NK-92 treated with Interleukin-12 subunit alpha and Interleukin-12 subunit beta, amount 100 ng/mL, for 24 hours (cell line): ENCODE measurements around the gene WDPCP.
"Not testable (repeated sequence)": the region's sequence is repeated elsewhere in the genome, so short reads cannot be mapped to it uniquely, and the experiment has no call there.

Source experiments
- DNase-seq: peaks from one replicate; lab custom pipeline; 2025; lab: John Stamatoyannopoulos, UW

The WDPCP gene

DNA sequence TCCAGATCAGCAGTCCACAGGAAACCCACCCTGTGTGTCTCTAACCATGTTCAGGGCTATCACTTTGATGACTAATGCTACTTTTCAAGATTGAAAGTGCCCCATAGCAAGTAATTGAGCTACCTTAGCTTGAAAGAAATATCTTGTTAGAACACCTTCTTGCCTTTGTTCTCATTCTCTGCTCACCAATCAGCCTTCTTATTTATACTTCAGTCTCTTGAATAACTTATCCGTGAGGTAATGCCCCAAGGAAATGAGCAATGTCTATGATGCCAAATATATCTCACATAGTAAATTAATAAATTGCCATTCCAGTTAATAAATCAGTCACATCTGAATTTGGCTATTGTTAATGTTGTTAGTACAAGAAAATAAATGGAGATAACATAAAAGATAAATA lies 141.6 kb downstream of the WDPCP start:
- no peak for DNase-seq

DNA sequence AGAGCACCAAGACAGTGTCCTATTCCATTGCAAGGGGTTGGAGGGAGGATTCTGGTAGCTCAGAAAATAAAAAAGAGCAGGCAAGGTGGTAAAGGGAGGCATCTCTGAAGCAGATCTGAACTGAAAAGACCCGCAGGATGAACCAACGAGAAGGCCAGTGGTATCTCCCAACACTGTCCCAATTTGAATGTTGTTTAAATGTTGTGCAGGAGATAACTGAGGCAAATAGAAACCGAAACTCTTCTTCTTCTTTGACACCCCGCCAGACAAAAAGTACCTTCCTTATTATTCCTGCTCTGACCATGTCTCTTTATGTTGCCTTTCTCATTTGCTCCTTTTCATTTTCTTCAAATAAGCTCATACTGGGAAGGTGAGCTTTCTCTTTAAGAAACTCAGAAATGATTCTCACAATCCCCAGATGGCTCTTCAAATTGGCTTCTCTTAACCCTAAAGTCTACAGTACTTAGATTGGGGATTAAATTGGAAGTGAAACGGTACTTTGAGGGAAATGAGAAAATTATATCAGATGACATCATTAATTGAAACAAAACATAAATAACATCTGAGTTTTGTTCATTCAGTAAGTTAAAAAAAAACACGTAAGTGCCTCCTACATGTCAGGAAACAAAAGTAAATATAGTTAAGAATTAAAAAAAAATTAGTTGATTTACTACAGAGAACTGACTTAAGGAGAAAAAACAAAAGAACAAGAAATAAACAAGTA lies 143.6 kb downstream of the WDPCP start:
- DNase-seq = no peak

DNA sequence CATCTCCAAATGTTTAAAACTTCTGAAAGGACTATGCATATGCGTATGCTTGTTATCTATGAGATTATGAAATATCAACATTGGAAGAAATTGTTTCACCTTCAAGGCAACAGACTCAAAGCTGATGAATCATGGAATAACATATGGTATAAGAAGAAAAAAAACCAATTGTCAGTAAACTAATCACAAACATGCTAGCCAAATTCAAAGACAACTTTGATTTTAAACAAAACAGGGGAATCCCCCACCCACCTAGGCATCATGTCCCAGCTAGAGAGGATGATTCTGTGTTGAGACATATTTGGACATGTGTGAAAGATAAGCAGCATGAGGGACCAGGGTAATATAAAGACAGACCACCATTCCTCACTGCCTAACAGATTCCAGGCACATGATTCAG lies 147.7 kb downstream of the WDPCP start:
- no peak for DNase-seq

DNA sequence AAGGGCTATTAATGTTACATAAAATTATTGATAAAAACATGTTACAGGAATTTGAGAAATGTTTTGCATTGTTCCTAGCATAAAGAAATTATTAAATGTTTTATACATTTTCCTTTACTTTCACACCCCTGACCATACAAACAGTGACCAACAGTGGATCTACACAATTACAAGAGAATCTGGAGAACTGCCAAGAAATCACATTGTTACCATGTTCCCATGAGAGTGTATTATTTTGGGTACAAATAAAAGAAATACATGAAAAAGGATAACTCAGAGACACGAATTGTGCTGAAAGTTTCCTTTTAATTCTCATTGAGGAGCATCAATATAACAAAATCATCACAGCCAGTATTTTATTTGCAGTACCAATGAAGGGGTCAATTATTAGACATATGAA lies 150.1 kb downstream of the WDPCP start:
- no peak for DNase-seq

DNA sequence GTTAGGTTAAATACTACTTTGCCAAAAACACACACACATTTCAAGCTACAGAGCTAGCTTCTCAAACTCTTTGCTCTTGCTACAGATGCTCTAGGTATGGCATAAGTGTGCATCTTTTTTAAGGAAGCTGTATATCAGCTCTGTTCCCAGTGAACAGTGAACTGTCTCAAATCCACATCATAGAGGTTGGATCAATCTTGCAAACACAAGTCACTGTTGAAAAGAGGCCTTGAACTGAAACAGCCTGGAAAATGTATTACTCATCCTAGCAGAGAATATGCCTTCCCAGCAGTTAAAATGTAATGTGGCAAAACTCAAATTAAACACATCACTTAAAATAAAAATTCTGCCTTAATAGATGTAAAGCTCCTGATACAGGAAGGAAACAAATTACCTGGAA lies 151.8 kb downstream of the WDPCP start:
- DNase-seq = no peak

DNA sequence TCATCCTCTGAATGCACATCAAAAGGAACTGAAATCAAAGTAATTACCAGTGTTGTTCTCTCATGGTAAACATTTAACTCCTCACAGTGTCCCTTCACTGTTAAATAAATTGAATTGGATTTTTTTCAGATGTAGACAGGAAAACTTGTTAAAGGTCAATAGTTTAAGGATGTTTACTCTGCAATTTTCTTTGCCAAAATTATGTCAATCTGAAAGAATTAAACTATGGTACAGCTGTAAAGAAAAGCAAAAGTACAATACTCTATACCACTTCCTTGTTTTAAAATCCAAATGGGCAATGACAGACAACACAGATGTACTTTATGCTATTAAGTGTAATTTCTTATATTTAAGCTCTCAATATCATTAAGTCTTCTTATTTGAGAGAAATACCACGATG lies 153.2 kb downstream of the WDPCP start:
- no peak for DNase-seq

DNA sequence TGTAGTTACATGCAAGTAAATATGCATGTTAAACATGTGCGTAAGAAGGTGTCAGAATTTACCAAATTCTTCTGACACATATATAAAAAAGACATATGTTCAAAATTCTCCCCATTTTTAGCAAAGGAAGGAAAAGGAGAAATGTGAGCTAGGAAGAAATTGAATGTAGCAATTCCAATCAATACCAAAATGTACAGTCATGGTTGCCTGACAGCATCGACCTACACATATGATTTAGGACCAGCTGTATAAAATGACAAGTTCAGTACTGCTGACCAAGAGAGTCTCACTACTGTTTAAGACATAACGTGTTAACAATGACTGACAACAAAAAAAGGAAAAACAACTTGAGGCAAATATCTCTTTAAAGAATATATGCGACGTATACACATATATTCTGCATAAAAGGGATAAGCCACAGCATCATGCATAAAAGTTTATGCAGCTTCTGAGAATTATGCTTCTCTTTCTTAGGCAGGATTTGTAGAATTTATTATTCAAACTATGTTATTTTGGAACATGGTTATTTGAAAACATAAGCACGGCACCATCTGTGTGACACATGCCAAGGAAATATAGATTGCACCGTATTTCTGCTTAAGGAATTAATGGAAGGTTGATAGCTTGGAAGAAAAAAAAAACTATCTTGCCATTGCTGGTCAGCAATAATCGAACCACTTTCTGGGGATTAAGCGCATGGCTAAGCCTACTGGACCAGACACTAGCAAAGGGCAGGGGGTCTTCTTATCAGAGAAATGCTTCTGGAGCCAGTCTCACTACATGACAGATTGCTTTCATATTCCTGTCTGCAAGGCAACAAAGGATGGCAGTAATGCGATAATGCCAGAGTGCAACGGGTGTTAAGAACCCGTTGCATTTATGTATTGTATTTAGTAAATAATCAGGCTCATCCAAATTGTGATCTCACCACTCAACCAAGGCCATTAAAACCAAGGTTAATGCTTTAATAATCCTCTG lies 154.0 kb downstream of the WDPCP start:
- DNase-seq = no peak

DNA sequence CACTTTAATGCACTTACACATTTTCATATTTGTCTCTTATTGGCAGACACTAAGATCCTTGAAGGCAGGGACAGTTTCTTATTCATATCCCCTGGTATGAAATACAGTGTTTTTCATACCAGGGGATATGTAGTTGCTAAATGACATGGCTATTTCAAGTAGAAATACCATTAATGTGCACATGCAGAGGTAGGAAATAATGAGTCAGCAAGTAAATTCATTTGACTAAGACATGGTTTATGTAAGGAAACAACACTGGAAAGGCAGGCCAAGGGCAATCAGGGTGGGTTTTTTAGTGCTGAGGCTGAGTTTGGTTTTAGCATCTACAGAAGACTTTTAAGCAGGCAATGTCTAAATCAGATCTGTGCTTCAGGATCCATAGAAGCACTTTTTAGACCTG lies 155.9 kb downstream of the WDPCP start:
- DNase-seq = no peak

DNA sequence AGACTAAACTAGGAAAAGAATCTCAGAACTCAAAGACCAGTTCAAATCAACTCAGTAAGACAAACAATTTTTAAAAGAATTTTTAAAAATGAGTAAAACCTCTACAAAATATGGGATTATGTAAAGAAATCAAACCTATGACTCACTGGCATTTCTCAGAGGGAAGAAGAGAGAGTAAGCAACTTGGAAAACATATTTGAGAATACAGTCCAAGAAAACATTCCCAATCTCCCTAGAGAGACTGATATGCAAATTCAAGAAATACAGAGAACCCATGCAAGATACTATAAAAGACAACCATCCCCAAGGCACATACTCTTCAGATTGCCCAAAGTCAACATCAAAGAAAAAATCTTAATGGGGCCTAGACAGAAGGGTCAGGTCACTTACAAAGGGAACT lies 162.7 kb downstream of the WDPCP start:
- DNase-seq = no peak

DNA sequence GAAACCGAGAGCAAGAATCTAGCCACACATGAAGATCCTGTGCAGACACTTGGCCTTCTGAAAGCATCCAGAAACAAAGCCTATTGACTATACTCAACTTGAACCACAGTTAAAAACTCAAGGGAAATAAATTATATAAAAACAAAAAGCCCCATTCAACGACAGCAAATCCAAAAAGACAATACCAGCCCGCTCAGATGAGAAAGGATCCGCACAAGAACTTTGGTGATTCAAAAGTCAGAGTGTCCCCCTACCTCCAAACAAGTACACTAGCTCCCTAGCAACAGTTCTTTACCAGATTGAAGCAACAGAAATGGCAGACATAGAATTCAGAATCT lies 163.2 kb downstream of the WDPCP start:
- no peak for DNase-seq

DNA sequence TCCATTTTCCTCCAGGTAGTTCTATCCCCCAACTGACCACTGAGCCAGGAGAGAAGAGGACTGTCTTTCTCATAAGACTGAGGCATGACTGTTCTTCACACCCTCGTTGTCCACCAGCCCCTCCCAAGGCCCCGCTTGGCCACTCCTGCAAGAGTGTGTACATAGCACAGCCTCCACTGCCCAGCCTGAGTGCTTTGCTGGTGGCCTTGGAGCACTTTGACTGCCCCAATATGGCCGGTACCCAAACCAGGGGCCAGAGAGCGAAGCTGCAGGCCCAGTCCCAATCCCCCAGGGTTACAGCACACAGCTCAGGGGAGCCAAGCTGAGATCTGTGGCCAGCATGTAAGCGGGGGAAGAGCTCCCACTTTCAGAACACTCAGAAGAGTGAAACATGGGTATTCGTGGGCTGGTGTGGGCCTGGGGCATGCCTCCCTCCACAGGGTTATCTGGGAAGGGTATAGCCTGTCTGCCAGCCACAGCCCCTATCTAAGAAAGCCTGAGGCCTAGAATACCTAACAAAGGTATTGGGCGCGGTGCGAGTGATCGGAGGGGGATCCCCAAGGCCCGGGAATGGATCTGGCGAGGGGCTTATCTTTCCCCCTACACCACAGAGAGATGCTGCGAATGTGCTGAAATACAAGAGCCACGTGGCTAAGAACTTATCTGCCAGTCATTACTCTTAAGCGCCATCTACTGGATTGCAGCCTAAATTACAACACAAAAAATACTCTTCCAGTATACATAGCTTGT lies 163.8 kb downstream of the WDPCP start:
- DNase-seq = no peak

DNA sequence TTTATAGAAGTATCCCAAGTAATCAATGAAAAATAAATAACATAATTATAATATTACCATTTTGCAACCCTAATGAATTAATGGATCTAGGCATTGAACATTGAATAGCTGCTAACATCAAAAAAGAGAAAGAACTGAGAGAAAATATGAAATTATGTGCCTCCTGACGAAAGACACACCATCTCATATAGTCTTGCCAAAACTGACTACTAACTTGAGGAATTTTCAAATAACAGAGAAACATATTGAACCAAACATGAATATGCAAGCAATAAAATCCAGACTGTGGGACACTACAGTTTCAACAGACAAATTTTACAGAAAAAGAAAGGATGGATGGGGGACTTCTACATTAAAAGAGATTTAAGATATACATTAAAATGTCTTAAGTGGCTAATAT lies 165.7 kb downstream of the WDPCP start:
- no peak for DNase-seq

DNA sequence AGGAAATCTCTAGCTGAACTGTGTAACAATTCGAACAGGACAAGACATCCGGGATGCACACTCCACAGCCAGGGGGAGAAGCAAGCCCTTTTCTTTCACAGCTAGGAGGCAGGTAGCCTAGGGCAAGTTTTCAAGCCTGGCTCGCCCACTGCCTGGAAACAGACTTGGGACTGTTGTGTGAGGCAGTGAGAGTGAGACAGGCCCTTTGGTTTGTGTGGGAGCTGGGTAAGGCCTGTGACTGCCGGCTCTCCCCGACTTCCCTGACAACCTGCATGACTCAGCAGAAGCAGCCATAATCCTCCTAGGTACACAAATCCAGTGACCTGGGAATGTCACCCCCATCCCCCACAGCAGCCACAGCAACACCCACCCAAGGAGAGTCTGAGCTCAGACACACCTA lies 179.7 kb downstream of the WDPCP start:
- DNase-seq = no peak

DNA sequence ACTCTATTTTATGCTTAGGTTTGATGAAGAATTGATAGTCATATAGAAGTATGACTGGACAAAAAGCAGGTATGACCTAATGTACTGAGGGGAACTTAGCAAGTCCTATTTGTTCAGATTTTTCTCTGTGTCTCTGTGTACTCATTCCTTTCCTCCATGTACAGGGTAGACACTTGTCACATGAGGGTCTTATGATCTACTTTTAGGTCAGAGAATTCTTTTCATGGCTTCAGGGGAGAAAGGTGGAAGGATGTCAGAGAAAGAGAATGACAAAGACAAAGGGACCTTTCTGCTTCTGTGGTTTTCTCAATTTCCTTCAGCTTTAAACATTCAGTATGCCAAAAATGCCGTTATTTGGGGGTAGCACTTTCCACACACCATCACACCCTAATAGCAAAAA lies 181.6 kb downstream of the WDPCP start:
- DNase-seq = no peak

DNA sequence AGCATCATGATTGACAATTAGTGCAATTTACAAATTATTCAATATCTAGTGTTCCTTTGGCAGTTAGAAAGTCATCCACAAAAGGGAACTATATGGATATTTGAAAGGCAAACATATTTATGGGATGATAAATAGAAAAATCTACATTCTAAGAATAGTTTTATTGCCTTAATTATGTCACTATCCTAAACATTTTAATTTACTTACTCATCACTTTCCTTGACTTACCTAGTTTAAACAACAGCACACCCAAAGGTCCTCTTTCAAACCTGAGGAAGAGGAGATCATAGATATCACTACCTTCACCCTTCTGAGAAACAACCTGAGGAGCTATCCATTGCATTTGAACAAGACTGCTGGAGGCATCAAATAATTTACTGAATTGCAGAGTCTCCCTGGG lies 184.5 kb downstream of the WDPCP start:
- no peak for DNase-seq

DNA sequence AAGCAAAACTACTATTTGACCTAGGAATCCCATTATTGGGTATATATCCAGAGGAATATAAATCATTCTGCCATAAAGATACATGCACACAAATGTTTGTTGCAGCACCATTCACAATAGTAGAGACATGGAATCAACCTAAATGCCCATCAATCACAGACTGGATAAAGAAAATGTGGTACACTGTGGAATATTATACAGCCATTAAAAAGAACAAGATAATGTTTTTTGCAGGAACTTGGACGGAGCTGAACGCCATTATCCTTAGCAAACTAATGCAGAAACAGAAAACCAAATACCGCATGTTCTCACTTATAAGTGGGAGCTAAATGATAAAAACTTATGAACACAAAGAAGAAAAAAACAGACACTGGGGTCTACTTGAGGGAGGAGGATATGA lies 185.4 kb downstream of the WDPCP start:
- not testable (repeated sequence) for DNase-seq

DNA sequence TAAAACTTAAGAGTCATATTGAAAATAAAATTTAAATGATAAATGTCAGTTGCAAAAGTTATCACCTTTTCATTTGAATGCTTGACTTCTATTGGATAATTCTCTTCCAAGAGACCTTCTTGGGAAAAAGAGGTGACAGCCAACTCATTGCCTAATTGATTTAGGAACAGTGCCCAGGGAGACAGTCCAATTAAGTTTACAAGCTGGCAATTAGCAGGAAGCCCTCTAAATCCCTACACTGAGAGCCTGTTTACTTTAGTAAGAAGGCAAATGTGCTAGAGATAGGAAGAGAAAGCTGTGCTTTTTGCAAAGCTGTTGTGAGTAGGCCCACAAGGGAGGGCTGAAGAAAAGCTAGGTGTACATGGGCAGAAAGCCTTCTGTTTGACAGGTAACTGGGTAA lies 189.1 kb downstream of the WDPCP start:
- no peak for DNase-seq

DNA sequence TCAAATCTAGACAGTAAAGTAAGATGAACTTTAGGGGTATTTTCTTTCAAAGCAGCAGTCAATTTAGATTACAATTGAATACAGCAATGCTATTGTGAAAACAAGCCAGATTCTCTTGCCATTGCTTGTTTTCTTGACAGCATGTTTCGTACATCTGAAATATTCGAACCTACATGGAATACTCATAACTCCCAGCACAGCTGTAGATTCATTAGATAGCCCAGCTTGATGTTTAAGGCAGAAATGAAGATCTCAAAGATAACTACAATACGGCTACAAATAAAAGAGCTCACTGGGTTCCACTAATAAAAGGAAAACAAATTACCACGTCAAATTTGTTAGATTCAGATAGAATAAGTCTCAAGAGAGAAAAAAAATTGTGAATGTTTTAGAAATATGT lies 208.8 kb downstream of the WDPCP start:
- no peak for DNase-seq

DNA sequence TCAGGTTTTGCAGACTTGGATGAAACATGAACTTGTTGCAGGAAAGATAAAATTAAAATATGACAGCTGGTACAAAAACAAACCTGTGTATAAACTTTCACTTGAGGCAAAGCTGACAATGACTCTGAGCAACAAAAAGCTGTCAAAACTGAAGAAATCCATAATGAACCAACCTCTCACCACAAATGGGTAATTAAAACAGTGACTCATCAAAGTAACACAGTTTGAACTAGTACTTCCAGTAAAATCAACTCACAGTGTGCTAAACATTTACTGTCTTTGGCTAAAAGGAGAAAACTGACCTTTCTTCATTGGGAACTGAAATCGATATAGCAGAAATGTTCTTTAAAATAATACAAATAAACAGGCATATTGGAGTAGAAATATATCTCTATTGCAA lies 209.7 kb downstream of the WDPCP start:
- no peak for DNase-seq

DNA sequence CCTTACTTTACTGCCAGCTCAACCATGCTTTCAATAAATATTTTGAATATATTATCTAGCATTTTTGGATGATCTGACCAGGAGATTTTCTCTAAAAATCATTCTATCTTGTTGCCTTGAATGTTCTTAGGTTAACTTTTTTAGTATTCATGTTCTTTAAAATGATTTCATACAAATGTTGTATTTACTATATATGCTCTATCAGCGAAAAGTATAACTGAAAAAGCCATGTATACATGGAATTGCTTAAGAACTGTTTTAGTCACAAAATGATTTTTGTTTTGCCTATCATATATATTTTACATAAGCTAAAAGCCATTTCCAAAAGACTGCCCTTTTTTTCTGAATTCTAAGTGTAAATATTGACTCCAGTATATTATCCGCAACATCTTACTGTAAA lies 213.9 kb downstream of the WDPCP start:
- no peak for DNase-seq

DNA sequence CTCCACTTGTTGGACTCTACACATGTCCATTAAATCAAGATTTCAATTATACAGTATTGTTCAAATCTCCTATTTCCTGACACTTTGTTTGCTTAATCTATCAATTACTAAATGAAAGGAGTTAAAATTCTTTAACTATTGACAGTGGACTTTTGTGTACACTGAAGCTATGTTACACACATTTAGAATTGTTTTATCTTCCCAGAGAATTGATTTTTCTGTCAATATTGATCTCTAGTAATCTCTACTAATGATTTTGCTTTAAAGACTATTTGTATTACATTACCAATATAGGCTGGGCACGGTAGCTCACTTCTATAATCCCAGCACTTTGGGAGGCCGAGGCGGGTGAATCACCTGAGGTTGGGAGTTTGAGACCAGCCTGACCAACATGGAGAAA lies 215.7 kb downstream of the WDPCP start:
- no peak for DNase-seq

DNA sequence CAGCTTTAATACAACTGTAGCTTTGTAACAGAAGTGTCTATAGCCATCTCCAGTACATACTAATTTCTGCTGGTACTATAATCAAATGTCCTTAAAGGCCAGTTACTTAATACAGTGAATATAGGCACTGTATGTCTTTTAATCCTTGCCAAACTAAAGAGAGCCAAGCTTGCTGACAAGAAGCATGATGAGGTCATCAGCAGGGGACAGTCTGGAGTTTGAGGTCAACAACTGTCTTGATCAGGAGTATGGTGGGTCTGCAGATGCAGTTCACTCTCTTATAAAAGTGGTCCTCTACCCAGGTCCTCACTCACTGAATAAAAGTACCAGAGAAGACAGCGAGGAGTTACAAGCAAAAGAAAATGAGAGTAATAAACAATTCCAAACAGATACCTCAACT lies 219.1 kb downstream of the WDPCP start:
- no peak for DNase-seq

DNA sequence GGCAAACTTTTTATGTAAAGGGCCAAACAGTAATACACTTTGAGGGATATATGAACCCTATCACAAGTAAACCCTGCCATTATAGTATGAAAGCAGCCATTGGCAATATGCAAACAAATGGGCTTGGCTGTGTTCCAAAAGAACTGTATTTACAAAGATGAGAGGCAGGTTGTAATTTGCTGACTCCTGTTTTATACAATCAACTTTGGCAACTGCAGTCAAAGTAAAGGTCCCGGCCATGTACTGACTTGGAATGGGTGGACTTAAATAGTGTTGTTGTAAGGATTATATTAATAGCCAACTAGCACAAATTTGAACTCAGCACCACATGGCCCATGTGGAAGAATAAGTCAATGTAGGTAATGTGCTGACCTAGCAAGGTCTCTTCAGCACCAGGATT lies 223.4 kb downstream of the WDPCP start:
- no peak for DNase-seq
